ENCODE data around the gene MPV17. TPM values are rescaled to one million over a fixed set of nuclear protein-coding genes. Genes with fewer than 3 reads are reported as not detected.

Gene MPV17
- total RNA-seq, 2 donors from 2014 or later = 58.1 to 68.1 TPM

DNA sequence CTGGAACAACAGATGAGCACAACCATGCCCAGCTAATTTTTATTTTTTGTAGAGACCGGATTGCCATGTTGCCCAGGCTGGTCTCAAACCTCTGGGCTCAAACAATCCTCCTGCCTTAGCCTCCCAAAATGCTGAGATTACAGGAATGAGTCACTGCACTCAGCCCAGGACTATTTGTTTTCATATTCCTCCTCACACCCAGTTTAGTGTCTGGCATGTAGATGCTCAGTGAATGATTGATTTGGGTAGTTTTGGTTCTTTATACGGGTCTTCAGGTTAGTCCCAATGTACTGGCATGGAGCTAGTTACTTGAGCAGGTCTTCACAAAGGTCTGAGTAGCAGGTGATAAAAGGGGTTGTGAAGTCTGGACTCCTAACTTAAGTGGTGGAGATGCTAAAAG is 41.0 kb upstream of the MPV17 start:
- DNase-seq (ENCODE audit: low spot score) (no peak), ATAC-seq (ENCODE audit: insufficient number of reproducible peaks, low FRiP score, low read depth) (no peak)
- Histone ChIP-seq H3K36me3 (peaks cover 46% of the 10 kb centered on the region), H3K4me3 (no peak overlapping the region), H3K27ac (no peak overlapping the region), H3K27me3 (replicated peaks; ENCODE audit: insufficient read depth) (no peaks in the 10 kb centered on the region), H3K4me1 (ENCODE audit: control insufficient read depth in 1 of 2, low read depth in 2 of 2) (peaks cover 4 to 7% of the 10 kb centered on the region in 2 donors), H3K9me3 (no peaks in the 10 kb centered on the region)
- TF ChIP-seq, protein P1, sequence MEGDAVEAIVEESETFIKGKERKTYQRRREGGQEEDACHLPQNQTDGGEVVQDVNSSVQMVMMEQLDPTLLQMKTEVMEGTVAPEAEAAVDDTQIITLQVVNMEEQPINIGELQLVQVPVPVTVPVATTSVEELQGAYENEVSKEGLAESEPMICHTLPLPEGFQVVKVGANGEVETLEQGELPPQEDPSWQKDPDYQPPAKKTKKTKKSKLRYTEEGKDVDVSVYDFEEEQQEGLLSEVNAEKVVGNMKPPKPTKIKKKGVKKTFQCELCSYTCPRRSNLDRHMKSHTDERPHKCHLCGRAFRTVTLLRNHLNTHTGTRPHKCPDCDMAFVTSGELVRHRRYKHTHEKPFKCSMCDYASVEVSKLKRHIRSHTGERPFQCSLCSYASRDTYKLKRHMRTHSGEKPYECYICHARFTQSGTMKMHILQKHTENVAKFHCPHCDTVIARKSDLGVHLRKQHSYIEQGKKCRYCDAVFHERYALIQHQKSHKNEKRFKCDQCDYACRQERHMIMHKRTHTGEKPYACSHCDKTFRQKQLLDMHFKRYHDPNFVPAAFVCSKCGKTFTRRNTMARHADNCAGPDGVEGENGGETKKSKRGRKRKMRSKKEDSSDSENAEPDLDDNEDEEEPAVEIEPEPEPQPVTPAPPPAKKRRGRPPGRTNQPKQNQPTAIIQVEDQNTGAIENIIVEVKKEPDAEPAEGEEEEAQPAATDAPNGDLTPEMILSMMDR (IDR thresholded peaks at IDR 0.05) = no peak

DNA sequence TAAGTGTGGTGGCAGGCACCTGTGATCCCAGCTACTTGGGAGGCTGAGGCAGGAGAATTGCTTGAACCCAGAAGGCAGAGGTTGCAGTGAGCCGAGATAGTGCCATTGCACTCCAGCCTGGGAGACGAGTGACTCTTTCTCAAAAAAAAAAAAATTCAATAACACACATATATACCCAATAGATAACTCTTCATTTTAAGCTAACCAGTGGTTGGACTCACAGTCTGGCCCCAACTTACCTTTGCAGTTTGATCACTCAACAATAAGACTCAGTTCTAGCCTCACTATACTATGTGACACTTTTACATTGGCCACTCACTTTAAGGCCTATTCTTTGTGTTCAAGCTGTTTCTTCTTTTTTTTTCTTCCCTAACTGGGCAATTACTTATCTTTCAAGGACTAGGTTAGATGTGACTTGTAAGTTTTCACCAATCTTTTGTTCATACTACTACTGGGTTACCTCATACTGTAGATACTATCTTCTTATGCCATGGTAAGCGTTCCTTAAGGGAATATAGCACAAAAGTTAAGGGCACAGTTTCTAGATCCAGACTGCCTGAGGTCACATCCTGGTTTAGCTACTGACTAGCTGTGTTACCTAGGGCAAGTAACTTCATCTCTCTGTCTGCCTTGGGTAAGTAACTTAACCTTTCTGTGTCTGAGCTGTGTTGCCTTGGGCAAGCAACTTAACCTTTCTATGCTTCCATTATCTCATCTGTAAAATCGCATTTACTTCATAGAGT is 40.0 kb upstream of the MPV17 start:
- ATAC-seq (ENCODE audit: insufficient number of reproducible peaks, low FRiP score, low read depth) = no peak
- H3K27ac ChIP-seq = no peak overlapping the region

DNA sequence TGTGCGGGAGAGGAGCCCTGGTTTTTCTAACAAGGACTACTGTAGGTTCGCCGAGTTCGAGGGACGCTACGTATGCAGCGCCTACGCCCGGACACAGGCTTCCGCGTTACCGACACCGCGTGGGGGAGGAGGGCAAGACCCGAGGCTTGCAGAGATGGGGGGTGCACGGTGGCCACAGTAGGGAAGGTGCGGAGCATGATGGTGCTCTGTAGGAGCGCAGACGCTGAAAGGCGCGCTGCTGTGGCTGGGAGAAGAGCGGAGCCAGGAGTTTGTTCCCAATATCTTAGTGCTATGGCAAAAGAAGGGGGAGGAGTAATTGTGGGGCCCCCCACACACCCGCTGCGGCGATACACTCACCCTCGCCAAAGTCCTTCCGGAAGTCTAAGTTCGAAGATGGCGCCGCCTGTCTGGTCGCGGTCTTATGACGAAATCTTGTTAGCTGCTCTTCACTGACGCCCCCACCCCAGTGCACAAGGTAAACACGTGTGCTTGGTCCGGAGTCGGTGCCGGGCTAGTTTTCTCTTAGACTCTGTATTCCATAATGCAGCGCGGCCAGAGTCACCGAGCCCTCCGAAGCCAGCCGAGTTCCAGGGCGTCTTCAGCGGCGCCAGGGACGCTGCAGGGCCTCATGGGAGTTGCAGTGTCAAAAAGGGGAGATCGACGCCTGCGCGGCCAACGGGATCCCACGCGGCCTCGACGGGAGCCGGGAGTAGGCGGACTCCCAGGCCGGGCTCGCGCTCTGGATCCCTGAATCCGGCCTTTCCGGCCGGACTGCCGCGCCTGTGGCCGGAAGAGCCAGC is 33.7 kb upstream of the MPV17 start, which contains the start of gene GTF3C2:
Gene GTF3C2 (minus strand): TSS at position 383 of the 800 bp plus-strand sequence. CDS start 13,210 bp downstream, outside the sequence.
- Histone ChIP-seq H3K4me3 (peak within 1 kb of the TSS; percentile 85), H3K9me3 (no peaks in the 10 kb centered on the region), H3K27ac (peak within 1 kb of the TSS; percentile 76 to 91), H3K36me3 (no peaks in the 10 kb centered on the region), H3K4me1 (ENCODE audit: control insufficient read depth in 1 of 2, low read depth in 2 of 2) (peaks cover 23 to 29% of the 10 kb centered on the region in 2 donors), H3K27me3 (replicated peaks; ENCODE audit: insufficient read depth) (no peaks in the 10 kb centered on the region)
- TF ChIP-seq, protein P1 (IDR thresholded peaks at IDR 0.05) = peak; percentile 15
- peak; percentile 92 for ATAC-seq (ENCODE audit: insufficient number of reproducible peaks, low FRiP score, low read depth)
- DNase-seq (ENCODE audit: low spot score) = peak; percentile 83

More for the DNA sequence above, 40.0 kb upstream of the MPV17 start:
- no peak for DNase-seq (ENCODE audit: low spot score)
- Histone ChIP-seq H3K4me3 (no peak overlapping the region), H3K36me3 (peaks cover 37% of the 10 kb centered on the region), H3K9me3 (no peaks in the 10 kb centered on the region), H3K27me3 (replicated peaks; ENCODE audit: insufficient read depth) (no peaks in the 10 kb centered on the region), H3K4me1 (ENCODE audit: control insufficient read depth in 1 of 2, low read depth in 2 of 2) (peaks cover 6% of the 10 kb centered on the region in 2 donors)
- TF ChIP-seq, protein P1 (IDR thresholded peaks at IDR 0.05) = no peak

DNA sequence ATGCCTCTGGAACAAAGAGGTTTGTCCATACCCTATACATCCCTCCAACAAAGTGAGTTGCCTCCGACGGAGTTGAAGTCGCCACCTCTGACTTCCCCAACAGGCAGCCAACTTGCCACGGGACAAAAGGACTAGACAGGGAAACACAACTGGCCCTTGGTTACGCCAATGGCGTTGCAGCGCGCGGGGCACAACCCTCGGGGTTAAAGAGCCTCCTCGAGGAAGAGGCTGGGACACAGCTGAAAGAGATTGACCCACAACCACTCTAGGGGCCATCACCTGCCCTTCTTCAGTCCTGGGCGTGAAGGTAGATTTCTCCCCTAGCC is 33.1 kb upstream of the MPV17 start:
- no peaks in the 10 kb centered on the region for H3K27me3 ChIP-seq (replicated peaks; ENCODE audit: insufficient read depth)
- DNase-seq (ENCODE audit: low spot score) (no peak), ATAC-seq (ENCODE audit: insufficient number of reproducible peaks, low FRiP score, low read depth) (no peak)
- H3K4me3 ChIP-seq = peak overlapping the region; percentile 85
- TF ChIP-seq, protein P1 (IDR thresholded peaks at IDR 0.05) = no peak
- H3K9me3 ChIP-seq = no peaks in the 10 kb centered on the region
- H3K36me3 ChIP-seq = no peaks in the 10 kb centered on the region
- peak overlapping the region; percentile 76 to 91 for H3K27ac ChIP-seq
- peaks cover 23 to 29% of the 10 kb centered on the region in 2 donors for H3K4me1 ChIP-seq (ENCODE audit: control insufficient read depth in 1 of 2, low read depth in 2 of 2)

DNA sequence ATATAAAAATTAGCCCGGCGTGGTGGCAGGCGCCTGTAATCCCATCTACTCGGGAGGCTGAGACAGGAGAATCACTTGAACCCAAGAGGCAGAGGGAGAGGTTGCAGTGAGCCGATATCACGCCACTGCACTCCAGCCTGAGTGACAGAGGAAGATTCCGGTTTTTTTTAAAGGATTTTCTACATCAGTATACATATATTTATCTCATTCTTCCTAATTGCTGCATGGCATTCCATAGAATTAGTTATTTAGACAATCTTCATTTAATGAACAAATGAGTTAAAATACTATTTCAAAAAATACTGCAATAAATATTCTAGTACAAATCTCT is 31.7 kb upstream of the MPV17 start:
- peaks cover 23 to 29% of the 10 kb centered on the region in 2 donors for H3K4me1 ChIP-seq (ENCODE audit: control insufficient read depth in 1 of 2, low read depth in 2 of 2)
- H3K36me3 ChIP-seq = no peaks in the 10 kb centered on the region

More for the DNA sequence above, 31.7 kb upstream of the MPV17 start:
- ATAC-seq (ENCODE audit: insufficient number of reproducible peaks, low FRiP score, low read depth) (no peak), DNase-seq (ENCODE audit: low spot score) (no peak)
- TF ChIP-seq, protein P1 (IDR thresholded peaks at IDR 0.05) = no peak
- no peak overlapping the region for H3K27ac ChIP-seq
- no peaks in the 10 kb centered on the region for H3K27me3 ChIP-seq (replicated peaks; ENCODE audit: insufficient read depth)
- H3K4me3 ChIP-seq = no peak overlapping the region
- no peaks in the 10 kb centered on the region for H3K9me3 ChIP-seq
